ENCODE results near the gene RNF6. TPM values are rescaled to one million over a fixed set of nuclear protein-coding genes. Genes with fewer than 3 reads are reported as not detected.

RNF6 gene
- total RNA-seq, 1 experiment from 2014 or later, result 19.5 TPM

- no peak for DNase-seq
- Histone ChIP-seq H2BK12ac (ENCODE audit: insufficient read length, low read depth, low read length) (no peak overlapping the region), H3K18ac (ENCODE audit: insufficient read length, low read depth, low read length) (no peak overlapping the region), H4K20me1 (ENCODE audit: control insufficient read depth, insufficient read depth, insufficient read length) (no peaks in the 10 kb centered on the region), H3K9ac (ENCODE audit: extremely low read depth, insufficient read length, low read length) (no peak overlapping the region), H2AK5ac (ENCODE audit: insufficient read length, low read length) (no peak overlapping the region), H2BK120ac (ENCODE audit: low read depth, low read length, poor library complexity, severe bottlenecking) (no peak overlapping the region), H2BK15ac (ENCODE audit: low read depth, low read length) (no peak overlapping the region), H3K23ac (ENCODE audit: insufficient read length, low read depth, low read length) (no peak overlapping the region), H3K4ac (ENCODE audit: low read depth, low read length) (no peak overlapping the region), H3K79me2 (ENCODE audit: insufficient read depth, low read length) (no peaks in the 10 kb centered on the region), H3K56ac (ENCODE audit: insufficient read length, low read depth, low read length) (no peak overlapping the region), H3K27me3 (ENCODE audit: insufficient read depth, low read length) (no peaks in the 10 kb centered on the region), H3T11ph (ENCODE audit: low read length) (no peak overlapping the region), H3K14ac (ENCODE audit: insufficient read depth, low read length) (no peak overlapping the region), H2BK20ac (ENCODE audit: low read depth, low read length, poor library complexity, severe bottlenecking) (no peak overlapping the region), H4K5ac (ENCODE audit: insufficient read length, low read depth, low read length) (no peak overlapping the region), H3K4me2 (ENCODE audit: insufficient read depth, insufficient read length, low read length) (no peak overlapping the region), H3K9me3 (ENCODE audit: control insufficient read depth, low read depth, low read length) (no peaks in the 10 kb centered on the region), H3K4me1 (ENCODE audit: insufficient read depth, low read length) (no peaks in the 10 kb centered on the region), H2BK5ac (ENCODE audit: insufficient read length, low read length) (no peak overlapping the region), H3K23me2 (ENCODE audit: insufficient read length, low read depth, low read length, poor library complexity, severe bottlenecking) (no peaks in the 10 kb centered on the region), H3K27ac (ENCODE audit: insufficient read length, low read depth, low read length) (no peak overlapping the region), H4K91ac (ENCODE audit: insufficient read length, low read depth, low read length) (no peak overlapping the region), H2AFZ (ENCODE audit: low read length) (no peak overlapping the region), H3K79me1 (ENCODE audit: insufficient read depth, low read depth, low read length, poor library complexity, severe bottlenecking) (no peaks in the 10 kb centered on the region), H4K8ac (replicated peaks; ENCODE audit: insufficient read length, low read depth, low read length) (no peak overlapping the region)
- Mint-ChIP-seq H3K4me3 (no peak overlapping the region), H3K27me3 (ENCODE audit: low read depth) (no peaks in the 10 kb centered on the region), H3K9me3 (peaks cover 4 to 9% of the 10 kb centered on the region in 2 experiments; a peak in 4 of 5 replicates), H3K36me3 (ENCODE audit: insufficient read depth in 1 of 3, low read depth in 3 of 3) (peaks cover 0 to 2% (median 0%) of the 10 kb centered on the region in 3 experiments; a peak in 2 of 7 replicates), H3K27ac (no peak overlapping the region), H3K4me1 (peaks cover 2 to 6% of the 10 kb centered on the region in 2 experiments; a peak in 2 of 4 replicates)
- no peak for TF ChIP-seq CTCF (conservative IDR thresholded peaks at IDR 0.05)
Measured at GRCh38 chr13:26197298-26197697, 24.8 kb downstream of the RNF6 start.

Measured in H9 (cell line).